H1 (cell line): ENCODE measurements around the gene PWP2.
"Not testable (repeated sequence)": the region's sequence is repeated elsewhere in the genome, so short reads cannot be mapped to it uniquely, and the experiment has no call there.

Experiments
- ATF2 ChIP-seq: IDR thresholded peaks from 2 replicates; pipeline ENCODE4 v1.6.1; 2012; ENCODE audit warnings: low read length, inconsistent platforms
- BACH1 ChIP-seq: IDR thresholded peaks from 2 replicates; pipeline ENCODE4 v1.6.1; 2012; ENCODE audit warnings: low read length, improper control_type of control experiment
- BCL11A ChIP-seq, 2 experiments: IDR thresholded peaks; one replicate each; pipeline ENCODE4 v1.6.1; 2011; ENCODE audit warnings: low read depth in 2 of 2, low read length in 2 of 2, mild to moderate bottlenecking in 2 of 2
- EP300 ChIP-seq, 2 experiments: IDR thresholded peaks; 1 replicate in 1 of 2; 2 replicates in 1 of 2; pipeline ENCODE4 v1.6.1; 2011 to 2012; ENCODE audit warnings: low read depth in 2 of 2, low read length in 2 of 2, mild to moderate bottlenecking in 2 of 2, borderline replicate concordance in 1 of 2, inconsistent platforms in 1 of 2, moderate library complexity in 1 of 2
- EZH2 ChIP-seq: fragments of 200-600 bp; sonication (generic); IDR thresholded peaks from 2 replicates; pipeline ENCODE4 v1.7.1; 2012; ENCODE audit warnings: low read depth, mild to moderate bottlenecking, moderate library complexity, low read length, inconsistent platforms; ENCODE audit not compliant: severe bottlenecking
- GTF2F1 ChIP-seq: IDR thresholded peaks from 2 replicates; pipeline ENCODE4 v1.6.1; 2012; ENCODE audit warnings: low read depth, low read length, improper control_type of control experiment, borderline replicate concordance
- MAX ChIP-seq: IDR thresholded peaks from 2 replicates; pipeline ENCODE4 v1.6.1; 2012; ENCODE audit warnings: inconsistent platforms
- PHF8 ChIP-seq: fragments of 200-600 bp; sonication (generic); conservative IDR thresholded peaks from 2 replicates; pipeline ENCODE4 v1.7.1; 2012; ENCODE audit warnings: low read depth, mild to moderate bottlenecking, inconsistent platforms, low read length, moderate library complexity
- POLR2A ChIP-seq, 2 experiments: IDR thresholded peaks; 1 replicate in 1 of 2; 2 replicates in 1 of 2; pipeline ENCODE4 v1.6.1; 2011; ENCODE audit warnings: low read depth in 2 of 2, low read length in 2 of 2, mild to moderate bottlenecking in 2 of 2; ENCODE audit errors: control extremely low read depth in 1 of 2
- POLR2AphosphoS5 ChIP-seq: IDR thresholded peaks from 2 replicates; pipeline ENCODE4 v1.6.1; 2011; ENCODE audit warnings: low read depth, low read length
- TEAD4 ChIP-seq: IDR thresholded peaks from 2 replicates; pipeline ENCODE4 v1.6.1; 2012; ENCODE audit warnings: low read depth, low read length, inconsistent platforms, mixed read lengths
- USF2 ChIP-seq: IDR thresholded peaks from 2 replicates; pipeline ENCODE4 v1.6.1; 2011; ENCODE audit warnings: low read length, improper control_type of control experiment
- YY1 ChIP-seq: IDR thresholded peaks from 2 replicates; pipeline ENCODE4 v1.6.1; 2011; ENCODE audit warnings: low read depth, mild to moderate bottlenecking, low read length
- TF ChIP-seq, protein P1 (sequence below), 3 experiments: IDR thresholded peaks; 1 replicate in 2 of 3; 2 replicates in 1 of 3; pipeline versions ENCODE4 v1.5.1 to v1.6.1; 2011; ENCODE audit warnings: low read length in 3 of 3, mild to moderate bottlenecking in 3 of 3, inconsistent platforms in 2 of 3, low read depth in 1 of 3, moderate library complexity in 1 of 3; ENCODE audit not compliant: insufficient read depth in 1 of 3; ENCODE audit errors: control extremely low read depth in 1 of 3

DNA sequence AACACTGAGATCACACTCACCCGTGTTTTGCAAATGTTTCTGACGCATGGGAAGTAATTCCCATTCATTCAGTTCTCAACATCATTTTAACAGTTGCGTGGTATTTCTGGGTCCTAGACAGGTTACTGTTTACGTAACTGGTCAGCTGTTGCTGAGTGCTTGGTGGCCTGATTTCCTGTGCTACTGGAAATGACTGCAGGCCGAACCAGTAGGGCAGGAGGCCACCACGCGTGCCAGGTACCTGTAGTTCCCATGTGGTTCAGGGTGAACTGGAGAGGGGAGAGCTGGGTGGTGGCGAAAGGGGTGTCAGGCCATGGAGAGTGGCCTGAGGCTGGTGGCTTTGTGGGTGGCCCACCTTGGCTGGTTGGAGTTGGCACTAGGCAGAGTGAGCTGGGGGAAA is 27.5 kb downstream of the PWP2 start:
- TF ChIP-seq PHF8; BACH1; GTF2F1; EZH2; USF2; TEAD4; ATF2; BCL11A (IDR thresholded peaks at IDR 0.05; ENCODE audit: low read depth in 2 of 2, low read length in 2 of 2); YY1; POLR2AphosphoS5; MAX; EP300 (IDR thresholded peaks at IDR 0.05; ENCODE audit: borderline replicate concordance in 1 of 2, low read depth in 2 of 2, low read length in 2 of 2); POLR2A (IDR thresholded peaks at IDR 0.05; ENCODE audit: control extremely low read depth in 1 of 2, low read depth in 2 of 2, low read length in 2 of 2): not testable (repeated sequence)
- TF ChIP-seq, protein P1, sequence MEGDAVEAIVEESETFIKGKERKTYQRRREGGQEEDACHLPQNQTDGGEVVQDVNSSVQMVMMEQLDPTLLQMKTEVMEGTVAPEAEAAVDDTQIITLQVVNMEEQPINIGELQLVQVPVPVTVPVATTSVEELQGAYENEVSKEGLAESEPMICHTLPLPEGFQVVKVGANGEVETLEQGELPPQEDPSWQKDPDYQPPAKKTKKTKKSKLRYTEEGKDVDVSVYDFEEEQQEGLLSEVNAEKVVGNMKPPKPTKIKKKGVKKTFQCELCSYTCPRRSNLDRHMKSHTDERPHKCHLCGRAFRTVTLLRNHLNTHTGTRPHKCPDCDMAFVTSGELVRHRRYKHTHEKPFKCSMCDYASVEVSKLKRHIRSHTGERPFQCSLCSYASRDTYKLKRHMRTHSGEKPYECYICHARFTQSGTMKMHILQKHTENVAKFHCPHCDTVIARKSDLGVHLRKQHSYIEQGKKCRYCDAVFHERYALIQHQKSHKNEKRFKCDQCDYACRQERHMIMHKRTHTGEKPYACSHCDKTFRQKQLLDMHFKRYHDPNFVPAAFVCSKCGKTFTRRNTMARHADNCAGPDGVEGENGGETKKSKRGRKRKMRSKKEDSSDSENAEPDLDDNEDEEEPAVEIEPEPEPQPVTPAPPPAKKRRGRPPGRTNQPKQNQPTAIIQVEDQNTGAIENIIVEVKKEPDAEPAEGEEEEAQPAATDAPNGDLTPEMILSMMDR (IDR thresholded peaks at IDR 0.05; ENCODE audit: control extremely low read depth in 1 of 3, insufficient read depth in 1 of 3, low read depth in 1 of 3, low read length in 3 of 3): not testable (repeated sequence)
